Myometrial cell (primary cell): ENCODE results near the gene PCDHGA5. TPM values are rescaled to one million over a fixed set of nuclear protein-coding genes. Genes with fewer than 3 reads are reported as not detected.

Experiments
- total RNA-seq: library from RNA; depleted of rRNA; stranded (reverse); fragments of >200 nt; gene quantifications from 2 replicates; pipeline ENCODE4 v1.2.3, GENCODE V29; 2015

PCDHGA5 gene
- total RNA-seq, 1 donor from 2014 or later, result 0.89 TPM

DNA sequence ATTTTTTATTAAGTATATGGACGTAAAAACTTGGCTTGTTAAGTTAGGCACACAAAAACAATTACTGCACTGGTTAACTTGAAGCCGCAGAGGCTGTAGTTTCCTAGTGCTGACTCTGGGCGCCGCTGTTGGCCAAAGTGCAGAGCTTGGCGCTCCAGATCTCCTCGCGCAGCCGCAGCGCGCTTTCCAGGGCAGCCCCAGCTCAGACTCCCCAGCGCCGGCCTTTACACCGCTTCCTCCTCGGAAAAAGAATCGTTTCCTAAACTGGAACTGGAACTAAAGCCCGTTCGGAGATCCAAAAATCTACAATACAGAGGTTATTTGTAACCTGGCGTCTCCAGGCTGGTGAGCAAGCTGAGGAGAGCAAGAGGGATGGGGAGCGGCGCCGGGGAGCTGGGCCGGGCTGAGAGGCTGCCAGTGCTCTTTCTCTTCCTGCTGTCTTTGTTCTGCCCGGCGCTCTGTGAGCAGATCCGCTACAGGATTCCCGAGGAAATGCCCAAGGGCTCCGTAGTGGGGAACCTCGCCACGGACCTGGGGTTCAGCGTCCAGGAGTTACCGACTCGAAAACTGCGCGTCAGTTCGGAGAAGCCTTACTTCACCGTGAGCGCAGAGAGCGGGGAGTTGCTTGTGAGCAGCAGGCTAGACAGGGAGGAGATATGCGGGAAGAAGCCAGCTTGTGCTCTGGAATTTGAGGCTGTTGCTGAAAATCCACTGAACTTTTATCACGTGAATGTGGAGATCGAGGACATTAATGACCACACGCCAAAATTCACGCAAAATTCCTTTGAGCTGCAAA, 34.0 kb downstream of the PCDHGA5 start, which contains the start of gene PCDHGB5:
Gene PCDHGB5 (plus strand): TSS at position 192 of the 796 bp plus-strand sequence. CDS start 181 bp downstream, at position 373.

DNA sequence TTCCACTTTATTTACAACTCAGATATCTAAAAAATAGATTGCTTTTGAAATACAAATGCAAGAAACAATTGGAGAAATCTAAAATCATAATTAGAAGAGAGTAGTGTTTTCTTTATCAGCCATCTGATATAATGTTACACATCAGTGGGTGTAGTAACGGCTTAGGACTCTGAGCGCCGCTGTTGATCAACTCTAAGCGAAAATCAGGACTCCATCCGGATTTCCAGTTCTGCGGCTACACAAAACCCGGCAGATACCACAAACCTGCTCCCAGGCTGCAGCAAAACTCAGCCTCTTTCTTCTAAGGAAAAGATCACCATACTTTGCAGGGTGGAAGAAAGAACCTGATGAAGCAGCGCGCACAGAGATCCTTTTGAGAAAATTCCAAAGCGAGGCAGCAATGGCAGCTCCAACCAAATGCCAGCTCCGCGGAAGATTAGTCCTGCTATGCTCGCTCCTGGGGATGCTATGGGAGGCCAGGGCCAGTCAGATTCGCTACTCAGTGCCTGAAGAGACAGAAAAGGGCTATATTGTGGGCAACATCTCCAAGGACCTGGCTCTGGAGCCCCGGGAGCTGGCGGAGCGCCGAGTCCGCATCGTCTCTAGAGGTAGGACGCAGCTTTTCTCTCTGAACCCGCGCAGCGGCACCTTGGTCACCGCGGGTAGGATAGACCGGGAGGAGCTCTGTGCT, 38.7 kb downstream of the PCDHGA5 start, which contains the start of gene PCDHGA9:
Gene PCDHGA9 (plus strand): TSS at position 226 of the 691 bp plus-strand sequence. CDS start 175 bp downstream, at position 401.

DNA sequence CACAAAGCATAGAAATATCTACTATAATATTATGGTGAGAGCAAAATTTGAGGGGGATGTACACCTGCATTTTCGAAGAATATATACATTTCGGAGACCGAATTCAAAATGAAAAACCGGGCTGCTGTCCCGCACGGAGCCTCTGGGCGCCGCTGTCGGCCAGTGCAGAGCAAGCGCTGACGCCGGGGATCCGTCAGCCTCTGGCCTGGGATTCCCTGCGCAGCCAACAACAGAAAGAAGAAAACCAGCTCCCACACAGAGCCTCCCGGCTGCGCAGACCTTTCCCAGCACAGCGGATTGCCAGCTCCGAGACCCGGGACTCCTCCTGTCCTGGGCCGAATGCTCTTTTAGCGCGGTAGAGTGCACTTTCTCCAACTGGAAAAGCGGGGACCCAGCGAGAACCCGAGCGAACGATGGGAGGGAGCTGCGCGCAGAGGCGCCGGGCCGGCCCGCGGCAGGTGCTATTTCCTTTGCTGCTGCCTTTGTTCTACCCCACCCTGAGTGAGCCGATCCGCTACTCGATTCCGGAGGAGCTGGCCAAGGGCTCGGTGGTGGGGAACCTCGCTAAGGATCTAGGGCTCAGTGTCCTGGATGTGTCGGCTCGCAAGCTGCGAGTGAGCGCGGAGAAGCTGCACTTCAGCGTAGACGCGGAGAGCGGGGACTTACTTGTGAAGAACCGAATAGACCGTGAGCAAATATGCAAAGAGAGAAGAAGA, 44.0 kb downstream of the PCDHGA5 start, which contains the start of gene PCDHGB6:
Gene PCDHGB6 (plus strand): TSS at position 232 of the 716 bp plus-strand sequence. CDS start 182 bp downstream, at position 414.

DNA sequence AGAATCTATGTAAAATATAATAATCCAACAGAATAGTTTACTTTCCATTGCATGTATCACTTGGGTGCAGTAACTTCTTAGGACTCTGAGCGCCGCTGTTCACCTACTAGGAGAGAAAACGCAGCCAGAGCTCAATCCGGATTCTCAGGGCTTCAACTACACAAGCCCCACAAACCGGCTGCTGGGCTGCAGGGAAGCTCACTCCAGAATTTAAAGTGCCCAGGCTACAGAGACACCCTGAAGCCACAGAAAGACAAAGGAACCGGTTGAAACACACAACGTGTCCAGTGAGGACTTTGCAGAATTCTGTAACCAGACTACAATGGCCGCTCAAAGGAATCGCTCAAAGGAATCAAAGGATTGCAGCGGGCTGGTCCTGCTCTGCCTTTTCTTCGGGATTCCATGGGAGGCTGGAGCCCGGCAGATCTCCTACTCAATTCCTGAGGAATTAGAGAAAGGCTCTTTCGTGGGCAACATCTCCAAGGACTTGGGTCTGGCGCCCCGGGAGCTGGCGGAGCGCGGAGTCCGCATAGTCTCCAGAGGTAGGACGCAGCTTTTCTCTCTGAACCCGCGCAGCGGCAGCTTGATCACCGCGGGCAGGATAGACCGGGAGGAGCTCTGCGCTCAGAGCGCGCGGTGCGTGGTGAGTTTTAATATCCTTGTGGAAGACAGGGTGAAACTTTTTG, 49.0 kb downstream of the PCDHGA5 start, which contains the start of gene PCDHGA10:
Gene PCDHGA10 (plus strand): TSS at position 134 of the 686 bp plus-strand sequence. CDS start 189 bp downstream, at position 323.

Other genes with a start within 250 kb of the PCDHGA5 start
- not detected in 2 replicates for gene PCDHB4, start 242.3 kb upstream of the PCDHGA5 start, total RNA-seq
- under 0.01 TPM in 1 of 2 replicates, not detected in the other for gene PCDHB5, start 229.0 kb upstream of the PCDHGA5 start, total RNA-seq
- not detected in 2 replicates for gene PCDHB6, start 214.1 kb upstream of the PCDHGA5 start, total RNA-seq
- under 0.01 and 1.4 TPM in 2 replicates for gene PCDHB7, start 191.5 kb upstream of the PCDHGA5 start, total RNA-seq
- not detected in 2 replicates for gene PCDHB8, start 186.4 kb upstream of the PCDHGA5 start, total RNA-seq
- gene PCDHB16, start 181.8 kb upstream of the PCDHGA5 start, total RNA-seq, result under 0.01 TPM in 2 replicates
- gene PCDHB9, start 177.0 kb upstream of the PCDHGA5 start, total RNA-seq, result 0.18 TPM in 1 of 2 replicates, not detected in the other
- gene PCDHB10, start 171.8 kb upstream of the PCDHGA5 start, total RNA-seq, result 0.58 TPM in 1 of 2 replicates, not detected in the other
- not detected in 2 replicates for gene PCDHB11, start 164.5 kb upstream of the PCDHGA5 start, total RNA-seq
- not detected in 2 replicates for gene PCDHB12, start 155.4 kb upstream of the PCDHGA5 start, total RNA-seq
- under 0.01 TPM in 1 of 2 replicates, not detected in the other for gene PCDHB13, start 150.2 kb upstream of the PCDHGA5 start, total RNA-seq
- under 0.01 and 1.7 TPM in 2 replicates for gene PCDHB14, start 140.8 kb upstream of the PCDHGA5 start, total RNA-seq
- 0.35 TPM in 1 of 2 replicates, not detected in the other for gene PCDHB15, start 118.8 kb upstream of the PCDHGA5 start, total RNA-seq
- gene SLC25A2, start 60.1 kb upstream of the PCDHGA5 start, total RNA-seq, result under 0.01 TPM in 1 of 2 replicates, not detected in the other
- gene TAF7, start 43.4 kb upstream of the PCDHGA5 start, total RNA-seq, result 45.8 and 59.5 TPM in 2 replicates
- gene PCDHGA1, start 33.6 kb upstream of the PCDHGA5 start, total RNA-seq, result 0.29 TPM in 1 of 2 replicates, not detected in the other
- 0.53 and 1.4 TPM in 2 replicates for gene PCDHGA2, start 25.4 kb upstream of the PCDHGA5 start, total RNA-seq
- 0.18 TPM in 1 of 2 replicates, not detected in the other for gene PCDHGA3, start 20.3 kb upstream of the PCDHGA5 start, total RNA-seq
- 0.35 TPM in 1 of 2 replicates, not detected in the other for gene PCDHGB1, start 14.1 kb upstream of the PCDHGA5 start, total RNA-seq
- gene PCDHGA4, start 9.1 kb upstream of the PCDHGA5 start, total RNA-seq, result 0.58 and 2.1 TPM in 2 replicates
- gene PCDHGB2, start 4.2 kb upstream of the PCDHGA5 start, total RNA-seq, result 0.53 and 0.86 TPM in 2 replicates
- gene PCDHGB3, start 6.1 kb downstream of the PCDHGA5 start, total RNA-seq, result 0.58 and 0.71 TPM in 2 replicates
- 0.86 and 1.4 TPM in 2 replicates for gene PCDHGA6, start 9.7 kb downstream of the PCDHGA5 start, total RNA-seq
- 0.89 and 2.0 TPM in 2 replicates for gene PCDHGA7, start 18.6 kb downstream of the PCDHGA5 start, total RNA-seq
- gene PCDHGB4, start 23.5 kb downstream of the PCDHGA5 start, total RNA-seq, result 3.9 and 4.6 TPM in 2 replicates
- gene PCDHGA8, start 28.5 kb downstream of the PCDHGA5 start, total RNA-seq, result 0.71 and 0.86 TPM in 2 replicates
- 6.7 and 7.2 TPM in 2 replicates for gene PCDHGB5, start 33.8 kb downstream of the PCDHGA5 start, total RNA-seq
- gene PCDHGA9, start 38.6 kb downstream of the PCDHGA5 start, total RNA-seq, result 0.86 and 1.9 TPM in 2 replicates
- gene PCDHGB6, start 43.9 kb downstream of the PCDHGA5 start, total RNA-seq, result 0.29 and 0.89 TPM in 2 replicates
- gene PCDHGA10, start 48.8 kb downstream of the PCDHGA5 start, total RNA-seq, result 4.3 and 4.6 TPM in 2 replicates
- 4.3 and 6.0 TPM in 2 replicates for gene PCDHGB7, start 53.5 kb downstream of the PCDHGA5 start, total RNA-seq
- gene PCDHGA11, start 56.9 kb downstream of the PCDHGA5 start, total RNA-seq, result 5.3 and 8.4 TPM in 2 replicates
- gene PCDHGA12, start 66.3 kb downstream of the PCDHGA5 start, total RNA-seq, result 14.9 and 15.6 TPM in 2 replicates
- gene PCDHGC3, start 111.8 kb downstream of the PCDHGA5 start, total RNA-seq, result 38.6 TPM in 2 replicates
- under 0.01 and 0.58 TPM in 2 replicates for gene PCDHGC4, start 120.9 kb downstream of the PCDHGA5 start, total RNA-seq
- gene PCDHGC5, start 124.9 kb downstream of the PCDHGA5 start, total RNA-seq, result 0.71 and 1.2 TPM in 2 replicates